H1 (cell line): Measurements from ENCODE around the gene CACNA2D1. TPM values are rescaled to one million over a fixed set of nuclear protein-coding genes. Genes with fewer than 3 reads are reported as not detected.

Experiments used
- HDAC6 ChIP-seq: IDR thresholded peaks from one replicate; pipeline ENCODE4 v1.7.1; 2012; ENCODE audit warnings: low read depth, mild to moderate bottlenecking, inconsistent platforms, low read length, moderate library complexity
- SIN3A ChIP-seq, 2 experiments: IDR thresholded peaks in 1 of 2; conservative IDR thresholded peaks in 1 of 2; 2 replicates each; pipeline ENCODE4 v1.6.1; 2011 to 2012; ENCODE audit warnings: low read length in 2 of 2, improper control_type of control experiment in 1 of 2, low read depth in 1 of 2, mild to moderate bottlenecking in 1 of 2
- polyA plus RNA-seq, 7 experiments: library from polyadenylated mRNA; depleted of rRNA in 3 of 7; stranded (reverse) in 5 of 7; unstranded in 2 of 7; fragments of >200 nt in 5 of 7; fragments of 200-250 nt in 2 of 7; gene quantifications; 1 replicate in 5 of 7; 2 replicates in 1 of 7; 4 replicates in 1 of 7; pipeline versions ENCODE4 v1.2.1 to v1.2.3, GENCODE V29; 2011 to 2013; ENCODE audit warnings: missing spikeins in 2 of 7, mixed read lengths in 2 of 7
- total RNA-seq: library from RNA; stranded (reverse); fragmentation: NEBNext Ultra II Directional; extraction: Animal tissue kit (Norgen Biotek cat#: 25700); gene quantifications from 2 replicates; pipeline ENCODE4 v1.2.1, GENCODE V29; 2021

Gene CACNA2D1
- total and polyA plus RNA-seq, 2 of the 8 experiments (the other 6 are each of a cell fraction or from before 2014, with no cell fraction given) = 4.3 to 27.3 TPM

- TF ChIP-seq SIN3A (conservative IDR thresholded peaks at IDR 0.05 in 1 of 2, IDR thresholded peaks at IDR 0.05 in 1 of 2; ENCODE audit: low read depth in 1 of 2, low read length in 2 of 2) = no peak
- no peak for TF ChIP-seq HDAC6
- TF ChIP-seq, all 59 proteins: peak for 0
Measured at GRCh38 chr7:82289152-82289535, 154.4 kb downstream of the CACNA2D1 start (continued).
